Activated CD8-positive, alpha-beta memory T cell treated with anti-CD3 and anti-CD28 coated beads, Interleukin-2, amount 50 U/mL, for 1 hour (primary cell): ENCODE data around the gene CCL27.

Experiments
- DNase-seq: peaks from one replicate; pipeline ENCODE4 v3.0.0-alpha.2; 2020; ENCODE audit errors: extremely low read depth

The CCL27 gene

DNA sequence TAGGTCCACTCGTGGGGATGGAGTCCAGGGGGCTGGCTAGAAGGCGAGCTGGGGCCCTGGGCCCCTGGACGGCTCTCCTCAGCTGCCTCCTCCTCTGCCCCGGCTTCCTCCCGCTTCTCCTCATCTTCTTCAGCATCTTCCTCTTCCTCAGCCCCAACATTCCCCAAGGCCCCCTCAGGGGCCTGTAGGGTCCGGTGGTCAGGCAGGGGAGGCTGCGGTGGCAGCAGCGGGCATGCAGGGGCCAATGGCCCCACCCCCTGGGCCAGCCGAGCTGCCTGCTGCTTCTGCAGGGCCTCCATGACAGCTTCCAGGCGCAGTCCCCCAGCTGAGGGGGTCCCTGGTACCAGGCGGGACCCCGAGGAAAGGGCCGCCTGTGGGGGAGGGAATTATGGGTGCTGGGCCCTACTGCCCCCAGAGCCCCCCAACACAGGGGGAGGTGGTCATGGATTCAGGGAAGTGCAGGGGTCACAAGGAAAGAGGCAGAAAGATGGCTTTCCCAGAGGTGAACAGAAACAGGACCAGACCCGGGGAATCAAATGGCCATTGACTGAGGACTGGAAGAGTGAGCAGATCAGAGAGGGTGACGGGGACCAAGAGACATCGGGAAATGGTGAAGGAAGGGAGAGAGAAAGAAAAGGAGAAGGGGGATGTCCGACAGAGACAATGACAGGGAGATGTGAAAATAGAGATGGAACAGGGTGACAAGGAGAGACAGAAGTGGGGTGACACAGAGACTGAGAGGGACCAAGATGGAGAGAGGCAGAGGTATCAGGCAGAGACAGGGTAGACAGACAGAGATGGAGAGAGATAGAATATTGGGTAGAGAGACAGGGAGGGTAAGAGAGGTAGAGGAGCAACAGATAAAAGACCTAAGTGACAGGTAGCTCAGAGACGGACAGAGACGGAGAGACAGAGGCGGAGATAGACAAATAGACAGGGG, 34.5 kb downstream of the CCL27 start:
- no peak for DNase-seq

- no peak for DNase-seq
These were observed 37.3 kb downstream of the CCL27 start for GRCh38 chr9:34625186-34625486.

- no peak for DNase-seq
These were observed 37.8 kb downstream of the CCL27 start for GRCh38 chr9:34624475-34625185.

GRCh38 chr9:34623374-34624235, 38.9 kb downstream of the CCL27 start:
- no peak for DNase-seq

- peak; percentile 91 for DNase-seq
These were observed 42.1 kb downstream of the CCL27 start, which contains the start of gene DCTN3 for GRCh38 chr9:34620061-34620994. Gene DCTN3 (minus strand): TSS chr9:34620495. CDS start chr9:34620464, 31 bp downstream.

GRCh38 chr9:34615132-34615531, 47.3 kb downstream of the CCL27 start:
- no peak for DNase-seq

- DNase-seq = peak; percentile 43
These were observed 49.6 kb downstream of the CCL27 start for GRCh38 chr9:34612788-34613390.
